Hypothalamus (tissue), 51 donors: Measurements from ENCODE around the gene APEH.

Experiments
- DNase-seq, 51 donors: peaks; one replicate each; lab custom pipeline; 2025; lab: John Stamatoyannopoulos, UW

APEH gene

GRCh38 chr3:49673715-49674496, at the start of gene APEH:
APEH (plus strand) TSS chr3:49674351; CDS start chr3:49674402, 51 bp downstream.
- DNase-seq: no peak

DNA sequence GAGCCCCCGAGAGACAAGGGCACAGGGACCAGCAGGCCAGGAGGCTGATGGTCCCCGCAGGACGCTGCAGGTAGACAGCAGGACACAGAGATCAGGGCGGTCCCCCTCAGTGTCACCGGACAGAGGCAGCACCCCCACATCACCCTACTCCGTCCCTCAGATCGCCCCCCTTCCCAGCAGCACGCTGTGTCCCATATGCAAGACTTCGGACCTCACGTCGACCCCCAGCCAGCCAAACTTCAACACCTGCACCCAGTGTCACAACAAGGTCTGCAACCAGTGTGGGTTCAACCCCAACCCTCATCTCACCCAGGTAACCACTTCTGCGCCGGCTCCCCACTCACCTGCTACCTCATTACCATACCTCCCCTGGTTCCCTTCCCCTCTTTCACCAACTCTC, 49.1 kb upstream of the APEH start:
- no peak for DNase-seq

DNA sequence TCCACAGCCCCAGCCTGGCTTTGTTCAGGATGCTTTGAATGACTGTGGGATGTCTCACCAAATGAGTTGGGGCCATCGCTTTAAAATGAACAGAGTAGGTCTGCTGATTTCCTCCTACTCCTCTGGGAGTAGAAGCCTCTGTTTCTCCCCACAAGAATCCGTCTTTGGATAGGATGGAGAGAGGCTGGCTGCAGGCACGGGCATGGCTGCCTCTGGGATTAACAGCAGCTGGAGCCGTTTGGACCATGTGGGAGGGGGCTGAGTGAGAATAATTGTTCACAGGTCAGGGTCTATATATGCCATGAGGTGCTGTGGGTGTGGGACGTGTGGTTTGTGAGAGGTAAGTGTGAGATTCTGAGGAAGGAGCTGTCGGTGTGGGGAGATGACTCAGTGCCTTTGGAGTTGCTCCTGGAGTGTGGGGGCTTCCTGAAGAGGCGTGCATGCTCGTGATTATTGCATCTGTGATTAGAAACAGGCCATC, 48.0 kb upstream of the APEH start:
- peak in 3 of 51 donors; percentile 18 to 64 (median 61) for DNase-seq

GRCh38 chr3:49626796-49627195, 47.4 kb upstream of the APEH start:
- no peak for DNase-seq

GRCh38 chr3:49627634-49628033, 46.5 kb upstream of the APEH start:
- peak in 1 of 51 donors; percentile 21 for DNase-seq

GRCh38 chr3:49628249-49628648, 45.9 kb upstream of the APEH start:
- DNase-seq: no peak

GRCh38 chr3:49629451-49629850, 44.7 kb upstream of the APEH start:
- DNase-seq: no peak

- peak in 1 of 51 donors; percentile 63 for DNase-seq
Measured at GRCh38 chr3:49629866-49630265, 44.3 kb upstream of the APEH start.

GRCh38 chr3:49630784-49631183, 43.4 kb upstream of the APEH start:
- DNase-seq: no peak

DNA sequence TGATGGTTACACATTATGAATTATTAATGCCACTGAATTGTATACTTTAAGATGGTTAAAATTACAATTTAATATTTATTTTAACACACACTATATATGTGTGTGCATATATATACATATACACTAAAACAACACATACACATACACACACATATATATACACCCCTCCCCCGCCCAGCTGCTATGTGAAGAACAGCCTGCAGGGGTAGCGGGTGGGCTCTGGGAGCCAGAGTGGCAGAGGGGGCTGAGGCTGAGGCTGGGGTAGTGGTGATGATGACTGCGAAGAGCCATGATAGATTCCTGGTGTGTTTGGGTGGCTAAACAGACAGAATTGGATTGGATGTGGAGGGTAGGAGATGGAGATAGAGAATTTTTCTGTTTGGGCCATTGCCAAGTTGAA, 39.4 kb upstream of the APEH start:
- no peak for DNase-seq

DNA sequence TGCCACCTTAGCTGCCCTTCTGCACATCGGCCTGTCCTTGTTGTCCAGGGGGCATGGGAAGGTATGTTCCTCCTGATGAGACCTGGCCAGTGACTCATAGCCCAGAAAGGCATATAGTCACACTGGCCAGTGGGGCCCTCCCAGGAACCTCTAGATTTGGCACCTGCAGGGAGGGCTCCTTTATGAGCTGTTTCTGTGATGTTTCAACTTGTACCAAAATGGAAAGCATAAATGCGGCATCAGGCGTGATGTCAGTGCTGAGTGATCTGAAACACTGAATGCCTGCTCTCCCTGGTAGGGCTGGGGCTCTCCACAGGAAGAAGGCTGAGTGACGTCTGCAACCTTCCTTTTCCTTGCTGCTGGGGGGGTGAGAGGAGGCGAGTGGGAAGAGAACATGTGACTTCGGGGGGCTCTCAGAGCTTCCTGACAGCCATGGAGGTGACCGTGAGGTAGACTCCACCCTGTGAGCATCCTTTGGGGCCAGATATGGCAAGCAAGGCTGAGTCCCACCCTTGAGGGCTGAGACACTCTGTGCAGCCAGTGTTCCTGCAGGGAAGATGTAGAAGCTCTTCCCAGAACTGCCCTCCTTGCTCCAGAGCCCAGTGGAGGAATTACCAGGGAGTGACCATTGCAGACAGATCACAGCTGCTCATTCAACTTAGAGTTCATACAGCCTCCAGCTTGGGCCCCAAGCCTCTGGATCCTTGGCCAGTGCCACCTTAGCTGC, 37.1 kb upstream of the APEH start:
- DNase-seq: peak in 5 of 51 donors; percentile 10 to 67 (median 14)

- peak in 4 of 51 donors; percentile 7 to 75 (median 40) for DNase-seq
Measured at GRCh38 chr3:49638445-49638844, 35.7 kb upstream of the APEH start.

- no peak for DNase-seq
Measured at GRCh38 chr3:49639551-49639950, 34.6 kb upstream of the APEH start.

DNA sequence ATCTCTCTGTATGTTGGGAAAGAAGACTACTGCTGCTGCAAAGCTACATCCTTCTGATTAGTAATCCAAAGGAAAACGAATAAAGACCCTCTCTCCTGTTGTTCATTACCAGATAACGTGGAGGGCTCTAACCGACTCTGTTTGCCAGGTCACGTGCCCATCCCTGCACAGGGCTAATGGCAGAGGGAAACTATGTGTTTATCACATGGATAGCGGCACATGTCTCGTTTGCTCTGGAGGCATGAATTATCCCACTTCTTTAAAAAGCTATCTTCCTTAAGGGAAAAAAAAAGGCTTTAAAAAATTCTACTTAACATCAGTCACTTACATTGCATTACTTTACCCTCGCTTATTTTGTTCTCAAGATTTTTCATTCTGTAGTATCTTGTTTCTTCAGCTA, 32.9 kb upstream of the APEH start:
- no peak for DNase-seq

DNA sequence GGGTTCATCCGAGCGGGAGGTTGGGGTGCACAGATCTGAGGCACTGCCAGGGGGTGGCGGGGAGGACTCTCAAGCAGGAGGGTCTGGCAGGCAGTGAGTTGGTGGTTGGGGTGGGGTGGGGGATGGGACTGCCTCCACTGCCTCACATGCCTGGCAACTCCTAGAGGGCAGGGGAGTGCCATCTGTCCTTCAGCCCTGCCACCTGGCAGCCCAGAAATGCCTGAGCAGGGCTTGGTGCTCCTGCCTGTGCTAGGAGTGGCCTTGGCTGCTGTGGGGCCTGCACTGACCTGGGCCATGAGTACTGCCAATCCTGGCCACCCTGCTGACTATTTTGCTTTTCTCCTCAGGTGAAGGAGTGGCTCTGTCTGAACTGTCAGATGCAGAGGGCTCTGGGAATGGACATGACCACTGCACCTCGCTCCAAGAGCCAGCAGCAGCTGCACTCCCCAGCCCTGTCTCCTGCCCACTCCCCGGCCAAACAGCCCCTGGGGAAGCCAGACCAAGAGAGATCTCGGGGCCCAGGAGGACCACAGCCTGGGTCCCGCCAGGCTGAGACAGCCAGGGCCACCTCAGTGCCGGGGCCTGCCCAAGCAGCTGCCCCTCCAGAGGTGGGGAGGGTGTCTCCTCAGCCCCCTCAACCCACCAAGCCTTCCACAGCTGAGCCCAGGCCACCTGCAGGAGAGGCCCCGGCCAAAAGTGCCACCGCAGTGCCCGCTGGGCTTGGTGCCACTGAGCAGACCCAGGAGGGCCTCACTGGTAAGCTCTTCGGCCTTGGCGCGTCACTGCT, 32.0 kb upstream of the APEH start:
- no peak for DNase-seq

- DNase-seq: no peak
Measured at GRCh38 chr3:49642708-49643145, 31.4 kb upstream of the APEH start.

- peak in 1 of 51 donors; percentile 4 for DNase-seq
Measured at GRCh38 chr3:49644684-49645083, 29.5 kb upstream of the APEH start.

- no peak for DNase-seq
Measured at GRCh38 chr3:49646236-49646635, 27.9 kb upstream of the APEH start.

GRCh38 chr3:49647741-49648140, 26.4 kb upstream of the APEH start:
- DNase-seq: peak in 6 of 51 donors; percentile 7 to 24 (median 12)

DNA sequence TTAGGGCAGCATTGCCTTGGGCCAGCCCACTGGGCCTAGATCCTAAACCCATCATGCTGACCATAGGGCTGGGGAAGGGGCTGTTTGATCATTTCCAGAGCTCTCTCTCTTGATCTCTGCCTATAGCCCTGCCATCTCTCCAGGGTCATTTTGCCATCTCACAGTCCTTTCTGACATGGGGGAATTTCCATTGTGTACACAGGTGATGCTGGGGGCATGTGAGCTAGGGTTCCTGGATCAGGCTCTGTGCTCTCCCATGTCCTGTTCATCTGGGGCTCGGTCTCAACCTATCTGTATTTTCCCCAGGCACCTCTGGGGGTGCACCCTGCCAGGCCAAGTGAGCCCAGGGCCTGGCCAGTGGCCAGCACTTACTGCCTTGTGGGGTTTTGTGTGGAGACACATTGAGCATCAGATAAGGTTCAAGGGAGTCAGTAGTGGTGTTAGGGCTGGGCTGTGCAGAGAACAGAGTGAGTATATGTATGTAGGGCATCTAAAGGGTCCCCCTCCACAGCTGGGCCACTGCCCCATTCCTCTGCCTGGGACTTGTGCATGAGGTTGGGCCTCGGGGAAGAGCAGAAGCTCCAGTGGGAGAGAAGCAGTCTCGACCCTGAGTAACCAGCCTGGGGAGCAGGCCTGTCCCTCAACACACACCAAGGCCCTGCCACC, 25.7 kb upstream of the APEH start:
- no peak for DNase-seq
